Measurements from ENCODE around the gene ITGAL. TPM values are rescaled to one million over a fixed set of nuclear protein-coding genes. Genes with fewer than 3 reads are reported as not detected.
"Not testable (repeated sequence)": the region's sequence is repeated elsewhere in the genome, so short reads cannot be mapped to it uniquely, and the experiment has no call there.

The ITGAL gene
- total RNA-seq, 1 donor from 2014 or later, result not detected

DNA sequence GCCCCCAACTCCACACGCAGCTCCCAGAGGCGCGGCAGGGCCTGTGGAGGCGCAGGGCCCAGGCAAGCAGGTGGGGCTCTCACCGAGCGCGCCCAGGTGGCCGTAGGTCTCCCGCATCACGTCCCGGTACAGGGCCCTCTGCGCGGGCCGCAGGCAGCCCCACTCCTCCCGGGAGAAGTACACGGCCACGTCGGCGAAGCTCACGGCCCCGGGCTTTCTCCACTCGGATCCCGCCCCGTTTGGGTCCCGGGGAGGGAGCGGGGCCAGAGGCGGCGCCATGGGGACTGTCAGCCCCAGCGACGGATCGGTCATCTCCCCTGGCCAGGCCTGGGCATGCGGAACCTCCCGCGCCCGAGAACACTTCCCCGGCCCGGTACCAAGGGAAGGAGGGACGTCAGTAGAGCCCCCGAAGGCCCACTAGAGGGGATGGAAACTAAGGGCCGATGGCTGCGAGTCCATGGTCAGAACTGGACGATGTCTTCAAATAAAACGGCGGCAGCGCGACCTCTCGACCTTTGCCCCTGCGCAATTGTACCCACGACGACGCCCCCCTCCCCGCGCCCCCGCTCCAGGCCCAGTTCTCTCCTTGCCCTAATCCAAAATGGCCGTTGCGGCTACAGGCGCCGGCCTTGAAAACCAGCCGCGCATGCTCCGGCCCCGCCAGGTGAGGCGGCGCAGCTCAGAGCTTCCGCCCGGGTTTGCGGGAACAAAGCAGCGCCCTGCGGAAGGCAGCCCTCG is 62.0 kb downstream of the ITGAL start, which contains the start of gene ZNF747:
Gene ZNF747, minus strand, starts transcription at position 491 of the 738 bp plus-strand sequence. Its CDS starts 179 bp downstream, at position 312.
- Mint-ChIP-seq H3K36me3 (ENCODE audit: low read depth) (no peaks in the 10 kb centered on the region), H3K27me3 (ENCODE audit: low read depth) (no peaks in the 10 kb centered on the region), H3K9me3 (ENCODE audit: low read depth) (no peaks in the 10 kb centered on the region), H3K27ac (ENCODE audit: unreplicated experiment) (peak within 1 kb of the TSS; percentile 87), H3K4me1 (ENCODE audit: low read depth) (peaks cover 17% of the 10 kb centered on the region), H3K4me3 (ENCODE audit: unreplicated experiment) (peak within 1 kb of the TSS; percentile 88)
- TF ChIP-seq, protein P1, sequence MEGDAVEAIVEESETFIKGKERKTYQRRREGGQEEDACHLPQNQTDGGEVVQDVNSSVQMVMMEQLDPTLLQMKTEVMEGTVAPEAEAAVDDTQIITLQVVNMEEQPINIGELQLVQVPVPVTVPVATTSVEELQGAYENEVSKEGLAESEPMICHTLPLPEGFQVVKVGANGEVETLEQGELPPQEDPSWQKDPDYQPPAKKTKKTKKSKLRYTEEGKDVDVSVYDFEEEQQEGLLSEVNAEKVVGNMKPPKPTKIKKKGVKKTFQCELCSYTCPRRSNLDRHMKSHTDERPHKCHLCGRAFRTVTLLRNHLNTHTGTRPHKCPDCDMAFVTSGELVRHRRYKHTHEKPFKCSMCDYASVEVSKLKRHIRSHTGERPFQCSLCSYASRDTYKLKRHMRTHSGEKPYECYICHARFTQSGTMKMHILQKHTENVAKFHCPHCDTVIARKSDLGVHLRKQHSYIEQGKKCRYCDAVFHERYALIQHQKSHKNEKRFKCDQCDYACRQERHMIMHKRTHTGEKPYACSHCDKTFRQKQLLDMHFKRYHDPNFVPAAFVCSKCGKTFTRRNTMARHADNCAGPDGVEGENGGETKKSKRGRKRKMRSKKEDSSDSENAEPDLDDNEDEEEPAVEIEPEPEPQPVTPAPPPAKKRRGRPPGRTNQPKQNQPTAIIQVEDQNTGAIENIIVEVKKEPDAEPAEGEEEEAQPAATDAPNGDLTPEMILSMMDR (IDR thresholded peaks at IDR 0.05), result no peak
- DNase-seq (ENCODE audit: low spot score), result no peak

DNA sequence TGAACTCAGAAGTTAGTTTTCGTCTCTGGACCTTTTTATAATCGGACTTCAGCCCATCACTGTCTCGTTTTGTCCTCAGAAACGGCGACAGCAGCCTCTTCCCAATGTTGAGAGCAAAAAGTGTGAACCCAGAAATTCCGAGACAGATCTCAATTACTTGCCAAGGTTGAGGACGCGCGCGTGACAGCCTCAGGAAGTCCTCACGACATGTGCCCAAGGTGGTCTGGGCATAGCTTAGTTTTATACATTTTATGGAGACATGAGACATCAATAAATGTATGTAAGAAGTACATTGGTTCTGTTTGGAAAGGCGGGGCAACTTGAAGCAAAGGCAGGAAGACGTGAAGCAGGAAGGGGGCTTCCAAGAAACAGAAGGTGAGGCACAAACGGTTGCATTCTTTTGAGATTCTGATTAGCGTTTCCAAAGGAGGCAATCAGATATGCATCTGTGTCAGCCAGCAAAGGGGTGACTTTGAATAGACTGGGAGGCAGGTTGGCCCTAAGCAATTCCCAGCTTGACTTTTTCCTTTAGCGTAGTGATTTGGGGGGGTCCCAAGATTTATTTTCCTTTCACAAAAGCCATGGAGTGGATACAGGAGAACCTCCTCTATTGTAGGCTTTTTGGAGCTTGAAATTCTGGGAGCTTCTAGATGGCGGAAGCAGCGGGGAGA is 62.7 kb downstream of the ITGAL start:
- Mint-ChIP-seq H3K9me3 (ENCODE audit: low read depth) (no peaks in the 10 kb centered on the region), H3K36me3 (ENCODE audit: low read depth) (no peaks in the 10 kb centered on the region), H3K4me1 (ENCODE audit: low read depth) (peaks cover 17% of the 10 kb centered on the region), H3K4me3 (ENCODE audit: unreplicated experiment) (peak overlapping the region; percentile 88), H3K27me3 (ENCODE audit: low read depth) (no peaks in the 10 kb centered on the region), H3K27ac (ENCODE audit: unreplicated experiment) (peak overlapping the region; percentile 87)
- TF ChIP-seq, protein P1 (IDR thresholded peaks at IDR 0.05), result no peak
- no peak for DNase-seq (ENCODE audit: low spot score)

DNA sequence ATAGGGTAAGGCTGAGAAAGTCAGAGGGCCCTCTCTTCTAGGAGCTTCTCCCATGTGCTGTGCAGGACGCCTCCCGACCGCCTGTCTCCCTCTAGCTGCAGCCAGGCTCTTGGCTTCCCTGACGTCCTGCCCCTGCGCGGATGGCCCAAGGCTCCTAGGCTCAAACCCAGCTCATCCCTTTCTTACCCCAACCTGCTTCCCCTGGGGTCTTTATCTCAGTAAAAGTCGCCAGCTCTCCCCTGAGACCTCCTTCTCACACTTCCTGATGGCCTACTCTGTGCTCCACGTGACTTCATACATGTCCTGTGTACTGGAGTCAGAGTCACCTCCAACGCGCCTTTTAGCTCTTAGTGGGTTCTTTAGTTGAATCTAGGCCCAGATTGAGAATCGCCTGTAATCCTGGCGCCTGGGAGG is 63.2 kb downstream of the ITGAL start:
- no peaks in the 10 kb centered on the region for H3K27me3 Mint-ChIP-seq (ENCODE audit: low read depth)
- no peaks in the 10 kb centered on the region for H3K9me3 Mint-ChIP-seq (ENCODE audit: low read depth)
- peak overlapping the region; percentile 87 for H3K27ac Mint-ChIP-seq (ENCODE audit: unreplicated experiment)
- TF ChIP-seq, protein P1 (IDR thresholded peaks at IDR 0.05), result peak; percentile 58
- peak overlapping the region; percentile 88 for H3K4me3 Mint-ChIP-seq (ENCODE audit: unreplicated experiment)
- H3K4me1 Mint-ChIP-seq (ENCODE audit: low read depth), result peaks cover 17% of the 10 kb centered on the region
- DNase-seq (ENCODE audit: low spot score), result no peak
- no peaks in the 10 kb centered on the region for H3K36me3 Mint-ChIP-seq (ENCODE audit: low read depth)

DNA sequence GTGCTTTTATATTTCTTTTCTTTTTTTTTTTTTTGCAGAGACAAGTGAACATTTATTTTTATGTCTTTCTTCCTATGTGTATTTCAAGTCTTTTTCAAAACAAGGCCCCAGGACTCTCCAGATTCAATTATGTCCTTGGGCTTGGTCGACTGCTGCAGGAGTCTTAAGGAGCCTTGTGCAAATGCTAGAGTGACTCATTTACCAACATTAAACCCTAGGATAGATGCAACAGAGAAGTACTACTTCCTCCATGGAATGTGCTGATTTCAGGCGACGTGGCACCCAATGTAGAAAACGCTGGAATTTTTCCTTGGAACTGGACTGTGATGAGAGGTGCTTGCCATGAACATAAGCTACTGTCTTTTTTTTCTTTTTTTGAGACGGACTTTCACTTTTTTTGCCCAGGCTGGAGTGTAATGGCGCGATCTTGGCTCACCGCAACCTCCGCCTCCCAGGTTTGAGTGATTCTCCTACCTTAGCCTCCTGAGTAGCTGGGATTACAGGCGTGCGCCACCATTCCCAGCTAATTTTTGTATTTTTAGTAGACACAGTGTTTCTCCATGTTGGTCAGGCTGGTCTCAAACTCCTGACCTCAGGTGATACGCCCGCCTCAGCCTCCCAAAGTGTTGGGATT is 64.0 kb downstream of the ITGAL start:
- not testable (repeated sequence) for DNase-seq (ENCODE audit: low spot score); H3K36me3 Mint-ChIP-seq (ENCODE audit: low read depth); H3K4me3 Mint-ChIP-seq (ENCODE audit: unreplicated experiment); H3K27me3 Mint-ChIP-seq (ENCODE audit: low read depth); H3K9me3 Mint-ChIP-seq (ENCODE audit: low read depth); H3K27ac Mint-ChIP-seq (ENCODE audit: unreplicated experiment)
- H3K4me1 Mint-ChIP-seq (ENCODE audit: low read depth), result peaks cover 17% of the 10 kb centered on the region

DNA sequence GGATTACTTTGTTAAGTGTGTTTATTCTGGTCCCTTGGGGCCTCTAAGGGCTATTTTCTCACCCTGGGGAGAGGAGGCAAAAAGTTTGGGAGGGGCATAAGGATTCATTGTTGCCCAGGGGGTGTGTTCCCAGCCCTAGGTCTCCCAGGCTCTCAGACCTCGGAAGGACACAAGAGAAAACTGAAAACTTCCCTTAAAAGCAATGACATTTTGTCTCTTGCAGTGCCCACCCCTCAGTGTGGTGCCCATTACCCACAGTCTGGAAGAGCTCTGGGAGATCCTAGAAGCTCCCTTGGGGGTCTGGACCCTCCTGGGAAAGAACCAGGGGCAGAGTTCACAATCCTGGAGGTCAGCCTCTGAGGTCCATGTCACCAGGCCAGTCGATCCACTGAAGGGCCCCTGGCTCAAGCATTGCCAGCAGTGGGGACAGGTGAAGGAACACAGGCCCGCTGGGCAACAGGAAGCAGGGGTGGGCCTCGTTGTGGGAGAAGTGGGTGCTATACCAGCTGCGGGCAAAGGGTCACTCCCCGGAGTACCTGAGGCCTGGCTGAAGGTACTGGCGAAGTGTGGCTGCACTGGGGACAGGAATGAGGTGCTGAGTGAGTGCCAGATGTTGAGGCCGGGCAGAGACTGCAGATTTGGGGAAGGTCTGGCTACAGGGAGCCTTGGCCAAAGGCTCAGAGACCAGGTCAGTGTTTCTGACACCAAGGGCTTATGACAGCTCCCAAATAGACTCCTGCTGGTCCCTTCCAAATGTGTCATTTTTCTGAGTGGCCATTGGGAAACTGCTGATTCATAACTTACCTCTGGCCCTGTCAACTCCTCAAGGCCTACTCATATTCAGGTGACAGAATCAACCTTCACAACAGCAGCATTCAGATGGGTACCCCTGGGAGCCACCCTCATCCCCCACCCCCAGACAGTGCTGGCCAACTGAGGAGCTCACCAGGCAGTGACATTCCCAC is 66.7 kb downstream of the ITGAL start:
- Mint-ChIP-seq H3K27ac (ENCODE audit: unreplicated experiment) (no peak overlapping the region), H3K4me1 (ENCODE audit: low read depth) (peaks cover 13% of the 10 kb centered on the region), H3K4me3 (ENCODE audit: unreplicated experiment) (no peak overlapping the region), H3K36me3 (ENCODE audit: low read depth) (no peaks in the 10 kb centered on the region), H3K9me3 (ENCODE audit: low read depth) (no peaks in the 10 kb centered on the region), H3K27me3 (ENCODE audit: low read depth) (no peaks in the 10 kb centered on the region)
- DNase-seq (ENCODE audit: low spot score), result no peak
- TF ChIP-seq, protein P1 (IDR thresholded peaks at IDR 0.05), result no peak

DNA sequence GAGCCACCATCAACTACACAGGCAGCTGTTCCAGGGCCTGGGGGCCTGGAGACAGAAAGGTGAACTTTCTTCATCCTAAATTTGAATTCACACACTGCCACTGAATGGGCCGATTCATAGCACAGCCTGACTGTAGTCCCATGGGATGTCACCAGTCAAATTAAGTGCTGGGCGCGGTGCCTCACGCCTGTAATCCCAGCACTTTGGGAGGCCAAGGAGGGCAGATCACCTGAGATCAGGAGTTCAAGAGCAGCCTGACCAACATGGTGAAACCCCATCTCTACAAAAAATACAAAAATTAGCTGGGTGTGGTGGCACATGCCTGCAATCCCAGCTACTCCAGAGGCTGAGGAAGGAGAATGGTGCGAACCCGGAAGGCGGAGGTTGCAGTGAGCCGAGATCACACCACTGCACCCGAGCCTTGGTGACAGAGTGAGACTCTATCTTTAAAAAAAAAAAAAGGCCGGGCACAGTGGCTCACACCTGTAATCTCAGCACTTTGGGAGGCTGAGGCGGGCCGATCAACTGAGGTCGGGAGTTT is 67.5 kb downstream of the ITGAL start:
- H3K9me3 Mint-ChIP-seq (ENCODE audit: low read depth); H3K4me3 Mint-ChIP-seq (ENCODE audit: unreplicated experiment); H3K36me3 Mint-ChIP-seq (ENCODE audit: low read depth); DNase-seq (ENCODE audit: low spot score); H3K27ac Mint-ChIP-seq (ENCODE audit: unreplicated experiment); H3K27me3 Mint-ChIP-seq (ENCODE audit: low read depth): not testable (repeated sequence)
- H3K4me1 Mint-ChIP-seq (ENCODE audit: low read depth), result peaks cover 10% of the 10 kb centered on the region

DNA sequence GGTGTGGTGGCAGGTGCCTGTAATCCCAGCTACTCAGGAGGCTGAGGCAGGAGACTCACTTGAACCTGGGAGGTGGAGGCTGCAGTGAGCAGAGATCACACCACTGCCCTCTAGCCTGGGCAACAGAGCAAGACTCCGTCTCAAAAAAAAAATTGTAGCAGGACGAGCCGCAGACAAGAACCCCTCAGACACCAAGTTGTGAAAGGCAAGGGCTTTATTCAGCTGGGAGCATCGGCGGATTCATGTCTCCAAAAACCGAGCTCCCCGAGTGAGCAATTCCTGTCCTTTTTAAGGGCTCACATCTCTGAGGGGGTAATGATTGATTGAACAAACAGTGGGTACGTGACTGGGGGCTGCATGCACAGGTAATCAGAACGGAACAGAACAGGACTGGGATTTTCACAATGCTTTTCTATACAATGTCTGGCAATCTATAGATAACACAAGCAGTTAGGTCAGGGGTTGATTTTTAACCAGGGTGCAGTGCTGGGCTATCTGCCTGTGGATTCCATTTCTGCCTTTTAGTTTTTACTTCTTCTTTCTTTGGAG is 68.4 kb downstream of the ITGAL start:
- H3K4me1 Mint-ChIP-seq (ENCODE audit: low read depth); DNase-seq (ENCODE audit: low spot score); H3K27ac Mint-ChIP-seq (ENCODE audit: unreplicated experiment); H3K27me3 Mint-ChIP-seq (ENCODE audit: low read depth); H3K36me3 Mint-ChIP-seq (ENCODE audit: low read depth); H3K4me3 Mint-ChIP-seq (ENCODE audit: unreplicated experiment); H3K9me3 Mint-ChIP-seq (ENCODE audit: low read depth): not testable (repeated sequence)

All from chondrocyte (in vitro differentiated cells).